IPS-18c (cell line): ENCODE data around the gene HM13.

ENCODE experiments used
- H3K4me3 ChIP-seq: 2 replicates; pipeline ENCODE4 v1.7.0; 2013; ENCODE audit warnings: low read depth, mild to moderate bottlenecking, low read length, moderate library complexity; ENCODE audit not compliant: insufficient read depth
- H3K9me3 ChIP-seq: one replicate; pipeline ENCODE4 v1.6.1; 2013; ENCODE audit warnings: mild to moderate bottlenecking, low read length, moderate library complexity; ENCODE audit not compliant: control insufficient read depth, insufficient read depth

Gene HM13

GRCh38 chr20:31551163-31552081 is 37.2 kb downstream of the HM13 start:
- H3K9me3 ChIP-seq, result no peaks in the 10 kb centered on the region
- no peak overlapping the region for H3K4me3 ChIP-seq

GRCh38 chr20:31555203-31555775 is 41.0 kb downstream of the HM13 start:
- Histone ChIP-seq H3K9me3 (no peaks in the 10 kb centered on the region), H3K4me3 (no peak overlapping the region)

- H3K9me3 ChIP-seq, result no peaks in the 10 kb centered on the region
- H3K4me3 ChIP-seq, result no peak overlapping the region
Observed at GRCh38 chr20:31559704-31560093, 45.5 kb downstream of the HM13 start.

- Histone ChIP-seq H3K9me3 (no peaks in the 10 kb centered on the region), H3K4me3 (no peak overlapping the region)
Observed at GRCh38 chr20:31560094-31560745, 46.0 kb downstream of the HM13 start.

GRCh38 chr20:31560746-31561598 is 46.7 kb downstream of the HM13 start:
- H3K4me3 ChIP-seq, result no peak overlapping the region
- no peaks in the 10 kb centered on the region for H3K9me3 ChIP-seq

- H3K4me3 ChIP-seq, result no peak overlapping the region
Observed at GRCh38 chr20:31562241-31562640, 48.0 kb downstream of the HM13 start.

GRCh38 chr20:31564284-31564683 is 50.0 kb downstream of the HM13 start:
- no peak overlapping the region for H3K4me3 ChIP-seq

More at GRCh38 chr20:31562241-31562640, 48.0 kb downstream of the HM13 start:
- no peaks in the 10 kb centered on the region for H3K9me3 ChIP-seq

GRCh38 chr20:31565699-31566318 is 51.6 kb downstream of the HM13 start:
- Histone ChIP-seq H3K9me3 (no peaks in the 10 kb centered on the region), H3K4me3 (no peak overlapping the region)

More at GRCh38 chr20:31564284-31564683, 50.0 kb downstream of the HM13 start:
- no peaks in the 10 kb centered on the region for H3K9me3 ChIP-seq

- Histone ChIP-seq H3K4me3 (no peak overlapping the region), H3K9me3 (no peaks in the 10 kb centered on the region)
Observed at GRCh38 chr20:31566319-31566657, 52.0 kb downstream of the HM13 start.

GRCh38 chr20:31566658-31567379 is 52.6 kb downstream of the HM13 start:
- Histone ChIP-seq H3K4me3 (no peak overlapping the region; the same call in 1 of the 2 replicates), H3K9me3 (no peaks in the 10 kb centered on the region)

GRCh38 chr20:31567380-31567720 is 53.1 kb downstream of the HM13 start:
- H3K9me3 ChIP-seq, result no peaks in the 10 kb centered on the region
- H3K4me3 ChIP-seq, result no peak overlapping the region; the same call in 1 of the 2 replicates

GRCh38 chr20:31568041-31568731 is 53.9 kb downstream of the HM13 start:
- H3K9me3 ChIP-seq, result no peaks in the 10 kb centered on the region
- H3K4me3 ChIP-seq, result no peak overlapping the region

- Histone ChIP-seq H3K9me3 (no peaks in the 10 kb centered on the region), H3K4me3 (no peak overlapping the region)
Observed at GRCh38 chr20:31568773-31569162, 54.5 kb downstream of the HM13 start.

- no peaks in the 10 kb centered on the region for H3K9me3 ChIP-seq
- H3K4me3 ChIP-seq, result no peak overlapping the region
Observed at GRCh38 chr20:31569163-31570020, 55.1 kb downstream of the HM13 start.

- H3K4me3 ChIP-seq, result no peak overlapping the region
- no peaks in the 10 kb centered on the region for H3K9me3 ChIP-seq
Observed at GRCh38 chr20:31570021-31570463, 55.8 kb downstream of the HM13 start.
